Skeletal muscle tissue (tissue), 4 donors: ENCODE data around the gene USP2. TPM values are rescaled to one million over a fixed set of nuclear protein-coding genes. Genes with fewer than 3 reads are reported as not detected.
"Not testable (repeated sequence)": the region's sequence is repeated elsewhere in the genome, so short reads cannot be mapped to it uniquely, and the experiment has no call there.

Experiments used
- H3K27ac ChIP-seq: one replicate; pipeline ENCODE4 v1.7.0; 2013; ENCODE audit warnings: mild to moderate bottlenecking, low read depth, low read length, inconsistent platforms
- H3K27me3 ChIP-seq, 3 donors: one replicate each; pipeline ENCODE4 v1.7.0; 2013; ENCODE audit warnings: low read length in 3 of 3; ENCODE audit not compliant: control insufficient read depth in 3 of 3, insufficient read depth in 3 of 3
- H3K36me3 ChIP-seq, 3 donors: one replicate each; pipeline ENCODE4 v1.7.0; 2013; ENCODE audit warnings: low read length in 3 of 3; ENCODE audit not compliant: control insufficient read depth in 3 of 3, insufficient read depth in 3 of 3
- H3K4me1 ChIP-seq, 3 donors: one replicate each; pipeline ENCODE4 v1.7.0; 2013; ENCODE audit warnings: low read length in 3 of 3, mild to moderate bottlenecking in 3 of 3; ENCODE audit not compliant: control insufficient read depth in 3 of 3, insufficient read depth in 3 of 3
- H3K4me3 ChIP-seq, 3 donors: one replicate each; pipeline ENCODE4 v1.7.0; 2013; ENCODE audit warnings: low read length in 3 of 3
- H3K9ac ChIP-seq, 3 donors: one replicate each; pipeline ENCODE4 v1.7.0; 2013; ENCODE audit warnings: low read length in 3 of 3, mild to moderate bottlenecking in 3 of 3, moderate library complexity in 2 of 3, low read depth in 1 of 3
- H3K9me3 ChIP-seq, 3 donors: one replicate each; pipeline ENCODE4 v1.7.0; 2013; ENCODE audit warnings: low read length in 3 of 3; ENCODE audit not compliant: control insufficient read depth in 3 of 3
- total RNA-seq: library from RNA; depleted of rRNA; stranded (reverse); fragments of >200 nt; gene quantifications from one replicate; pipeline ENCODE4 v1.2.3, GENCODE V29; 2014
- donor health status: Osteomylitis.

Gene USP2
- total RNA-seq, 1 donor from 2014 or later = 8.9 TPM

DNA sequence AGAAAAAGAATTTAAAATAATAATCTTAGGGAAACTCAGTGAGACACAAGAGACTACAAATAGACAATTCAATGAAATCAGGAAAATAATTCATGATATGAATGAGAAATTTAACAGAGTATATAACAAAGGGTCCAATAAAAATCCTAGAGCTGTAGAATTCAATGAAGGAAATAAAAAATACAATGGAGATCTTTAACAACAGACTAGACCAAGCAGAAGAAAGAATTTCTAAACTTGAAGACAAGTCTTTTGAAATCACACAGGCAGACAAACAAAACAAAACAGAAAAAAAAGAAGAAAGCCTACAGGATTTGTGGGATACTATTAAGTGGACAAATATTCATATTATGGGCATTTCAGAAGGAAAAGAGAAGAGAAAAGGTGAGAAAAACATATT, 16.2 kb upstream of the USP2 start:
- H3K4me3 ChIP-seq = no peak overlapping the region
- H3K27ac ChIP-seq = no peak overlapping the region
- H3K9ac ChIP-seq = no peak overlapping the region
- no peaks in the 10 kb centered on the region for H3K4me1 ChIP-seq
- H3K36me3 ChIP-seq = no peaks in the 10 kb centered on the region
- peaks cover 0 to 6% (median 2%) of the 10 kb centered on the region in 3 donors for H3K9me3 ChIP-seq
- H3K27me3 ChIP-seq = no peaks in the 10 kb centered on the region

DNA sequence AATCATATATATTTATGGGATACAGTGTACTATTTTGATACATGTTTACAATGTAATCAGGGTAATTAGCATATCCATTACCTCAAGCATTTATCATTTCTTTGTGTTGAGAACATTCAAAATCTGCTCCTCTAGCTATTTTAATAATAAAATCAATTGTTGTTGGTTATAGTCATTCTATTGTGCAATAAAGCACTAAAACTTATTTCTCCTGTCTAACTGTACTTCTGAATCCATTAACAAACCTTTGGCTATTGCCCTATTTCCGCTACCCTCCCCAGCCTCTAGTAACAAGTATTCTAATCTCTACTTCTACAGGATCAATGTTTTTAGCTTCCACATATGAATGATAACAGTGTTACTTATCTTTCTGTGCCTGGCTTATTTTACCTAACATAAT, 15.3 kb upstream of the USP2 start:
- Histone ChIP-seq H3K27ac (no peak overlapping the region), H3K4me3 (no peak overlapping the region), H3K27me3 (no peaks in the 10 kb centered on the region), H3K9ac (no peak overlapping the region), H3K36me3 (no peaks in the 10 kb centered on the region), H3K9me3 (peaks cover 0 to 6% (median 2%) of the 10 kb centered on the region in 3 donors), H3K4me1 (no peaks in the 10 kb centered on the region)

DNA sequence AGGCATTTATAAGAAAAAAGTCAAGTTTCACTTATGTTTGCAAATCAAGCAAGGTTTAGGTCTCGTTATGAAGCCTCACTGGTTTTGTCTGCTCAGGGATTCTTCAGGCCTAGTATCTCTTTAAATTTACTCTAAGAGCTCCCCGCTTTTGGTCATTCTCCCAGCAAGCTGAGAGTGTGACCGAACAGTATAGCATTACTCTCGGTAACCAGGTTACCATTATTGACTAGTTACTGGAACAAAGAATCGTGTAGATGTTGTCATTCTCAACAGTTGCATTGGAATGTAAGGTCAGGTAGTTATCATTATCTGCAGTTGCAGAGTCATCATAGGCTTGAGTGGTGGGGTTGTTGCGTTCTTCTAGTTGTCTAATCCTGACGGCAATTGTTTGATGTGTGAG, 9.8 kb upstream of the USP2 start:
- no peaks in the 10 kb centered on the region for H3K9me3 ChIP-seq
- no peak overlapping the region for H3K9ac ChIP-seq
- no peaks in the 10 kb centered on the region for H3K36me3 ChIP-seq
- H3K27me3 ChIP-seq = no peaks in the 10 kb centered on the region
- H3K27ac ChIP-seq = no peak overlapping the region
- no peak overlapping the region for H3K4me3 ChIP-seq
- no peaks in the 10 kb centered on the region for H3K4me1 ChIP-seq

DNA sequence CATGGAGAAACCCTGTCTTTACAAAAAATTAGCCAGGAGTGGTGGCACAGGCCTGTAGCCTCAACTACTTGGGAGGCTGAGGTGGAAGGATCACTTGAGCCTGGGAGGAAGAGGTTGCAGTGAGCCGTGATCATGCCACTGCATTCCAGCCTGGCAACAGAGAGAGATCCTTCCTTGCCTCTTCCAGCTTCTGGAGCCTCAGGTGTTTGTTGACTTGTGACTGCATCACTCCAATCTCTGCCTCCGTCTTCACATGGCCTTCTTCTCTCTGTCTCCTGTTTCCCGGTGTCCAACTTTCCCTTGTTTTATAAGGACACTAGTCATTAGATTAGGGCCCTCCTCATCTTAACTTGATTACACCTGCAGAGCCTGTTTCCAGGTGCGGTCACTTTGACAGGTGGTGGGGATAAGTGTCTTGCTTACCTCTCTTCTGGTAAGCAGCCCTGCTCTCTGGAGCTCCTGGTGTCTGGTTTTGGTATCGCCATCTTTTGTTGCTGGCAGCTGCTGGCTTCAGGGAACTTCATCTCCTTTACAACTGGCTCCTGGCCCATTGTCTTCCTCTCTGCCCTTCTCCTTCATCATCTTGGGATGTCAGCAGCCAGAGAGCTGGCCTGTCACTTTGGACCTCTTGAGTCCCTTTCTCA, 8.2 kb upstream of the USP2 start:
- Histone ChIP-seq H3K27ac (no peak overlapping the region), H3K9ac (no peak overlapping the region), H3K4me3 (no peak overlapping the region), H3K4me1 (no peaks in the 10 kb centered on the region), H3K9me3 (no peaks in the 10 kb centered on the region), H3K27me3 (no peaks in the 10 kb centered on the region), H3K36me3 (no peaks in the 10 kb centered on the region)

DNA sequence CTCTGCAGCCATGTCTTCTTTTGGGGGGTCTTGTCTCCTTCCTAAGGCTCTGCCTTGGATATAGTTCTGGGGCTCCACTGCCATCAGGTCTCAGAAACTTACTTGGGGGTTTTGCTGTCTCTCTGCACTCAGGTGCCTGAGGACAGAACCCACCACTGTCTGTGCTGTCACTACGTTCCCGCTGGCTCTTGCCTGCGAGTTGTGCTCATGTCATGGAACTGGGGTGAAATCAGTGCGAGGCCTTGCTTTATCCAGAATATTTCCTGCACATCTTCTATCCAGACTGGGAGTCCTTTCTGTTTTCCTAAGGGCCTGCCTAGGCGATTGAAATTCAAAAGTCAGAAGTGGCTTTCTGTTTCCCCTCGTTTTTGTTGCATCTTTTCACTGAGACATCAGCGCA, 6.6 kb upstream of the USP2 start:
- Histone ChIP-seq H3K27ac (no peak overlapping the region), H3K4me1 (no peaks in the 10 kb centered on the region), H3K4me3 (no peak overlapping the region), H3K9ac (no peak overlapping the region), H3K36me3 (no peaks in the 10 kb centered on the region), H3K27me3 (no peaks in the 10 kb centered on the region), H3K9me3 (no peaks in the 10 kb centered on the region)

DNA sequence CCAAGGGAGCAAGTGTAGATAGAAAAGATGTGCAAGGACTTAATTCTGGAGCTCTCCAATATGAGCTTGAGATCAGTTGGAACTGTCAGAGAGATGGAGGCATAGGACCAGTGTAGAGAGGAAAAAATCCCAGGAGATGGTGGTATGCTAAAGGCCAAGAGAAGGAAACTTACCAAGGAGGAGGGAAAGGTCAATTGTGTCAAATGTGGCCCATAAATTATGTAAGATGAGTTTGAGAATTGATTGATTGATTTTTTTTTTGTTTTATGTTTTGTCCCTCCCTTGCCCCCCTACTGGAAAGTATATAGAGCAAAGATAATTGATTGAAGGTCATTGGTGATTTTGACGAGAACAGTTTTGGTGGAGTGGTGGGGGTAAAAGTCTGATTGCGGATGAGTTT, 2.8 kb upstream of the USP2 start:
- no peak overlapping the region for H3K9ac ChIP-seq
- H3K27me3 ChIP-seq = no peaks in the 10 kb centered on the region
- no peak overlapping the region for H3K27ac ChIP-seq
- no peaks in the 10 kb centered on the region for H3K9me3 ChIP-seq
- H3K36me3 ChIP-seq = no peaks in the 10 kb centered on the region
- H3K4me3 ChIP-seq = no peak overlapping the region
- H3K4me1 ChIP-seq = peaks cover 21 to 25% (median 24%) of the 10 kb centered on the region in 3 donors

DNA sequence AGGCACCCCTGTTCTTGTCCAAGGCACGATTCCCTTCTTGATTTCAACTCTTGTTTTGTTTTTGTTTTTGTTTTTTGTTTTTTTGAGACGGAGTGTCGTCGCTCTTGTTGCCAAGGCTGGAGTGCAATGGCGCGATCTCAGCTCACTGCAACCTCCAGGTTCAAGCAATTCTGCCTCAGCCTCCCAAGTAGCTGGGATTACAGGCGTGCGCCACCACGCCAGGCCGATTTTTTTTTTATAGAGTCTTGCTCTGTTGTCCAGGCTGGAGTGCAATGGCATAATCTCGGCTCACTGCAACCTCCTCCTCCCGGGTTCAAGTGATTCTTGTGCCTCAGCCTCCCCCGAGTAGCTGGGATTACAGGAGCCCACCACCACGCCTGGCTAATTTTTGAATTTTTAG, 1.0 kb upstream of the USP2 start:
- H3K36me3 ChIP-seq, H3K27me3 ChIP-seq, H3K9me3 ChIP-seq: not testable (repeated sequence)
- Histone ChIP-seq H3K9ac (peak overlapping the region in 1 of 3 donors; percentile 66), H3K4me3 (peak overlapping the region in 1 of 3 donors; percentile 62), H3K27ac (peak overlapping the region; percentile 100), H3K4me1 (peaks cover 28 to 35% (median 29%) of the 10 kb centered on the region in 3 donors)

DNA sequence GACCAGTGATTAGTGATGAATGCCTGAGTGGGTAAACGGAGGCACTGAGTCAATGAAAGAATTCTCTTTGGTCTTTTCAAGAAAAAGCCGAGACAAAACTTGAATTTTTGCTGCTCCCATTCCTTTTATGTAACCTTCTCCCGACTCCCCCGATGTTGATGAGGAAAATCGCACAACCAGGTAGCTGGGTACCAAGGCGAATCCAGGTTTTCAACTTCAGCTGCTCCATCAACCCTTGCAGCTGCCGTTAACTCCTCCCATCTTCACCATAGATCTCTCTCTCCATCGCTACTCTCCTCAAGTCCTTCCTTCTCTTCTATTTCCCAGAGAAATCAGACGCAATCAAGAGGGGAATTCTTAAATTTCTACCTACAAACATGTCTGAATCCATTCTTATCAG, 611 bp upstream of the USP2 start:
- Histone ChIP-seq H3K9me3 (no peaks in the 10 kb centered on the region), H3K4me3 (peak overlapping the region; percentile 62 to 75 (median 70)), H3K4me1 (peaks cover 32 to 39% (median 33%) of the 10 kb centered on the region in 3 donors), H3K36me3 (peaks cover 0 to 3% (median 0%) of the 10 kb centered on the region in 3 donors), H3K27me3 (no peaks in the 10 kb centered on the region), H3K9ac (peak overlapping the region; percentile 54 to 90 (median 66)), H3K27ac (peak overlapping the region; percentile 100)

DNA sequence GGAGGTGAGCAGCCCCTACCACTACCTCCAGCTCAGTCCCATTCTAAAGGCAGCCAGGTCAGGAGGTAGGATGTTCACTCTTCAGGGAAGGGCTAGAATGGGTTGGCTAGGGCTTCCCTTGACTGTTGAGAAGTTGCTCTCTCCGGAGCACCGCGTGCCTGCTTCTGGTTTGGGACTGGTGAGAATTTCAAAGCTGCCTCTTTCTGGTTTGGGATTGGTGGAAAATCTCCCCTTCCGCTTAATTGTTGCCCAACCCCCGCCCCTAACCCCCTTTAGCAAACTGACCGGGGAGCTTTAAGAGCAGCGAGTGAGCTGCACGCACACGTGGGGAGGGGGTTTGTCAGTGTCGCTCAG, 686 bp downstream of the USP2 start:
- H3K27me3 ChIP-seq = no peaks in the 10 kb centered on the region
- H3K4me3 ChIP-seq = peak overlapping the region; percentile 67 to 89 (median 84)
- peaks cover 0 to 10% (median 0%) of the 10 kb centered on the region in 3 donors for H3K36me3 ChIP-seq
- H3K27ac ChIP-seq = peak overlapping the region; percentile 100
- H3K4me1 ChIP-seq = peaks cover 43 to 50% (median 44%) of the 10 kb centered on the region in 3 donors
- H3K9ac ChIP-seq = peak overlapping the region; percentile 78 to 90 (median 85)
- no peaks in the 10 kb centered on the region for H3K9me3 ChIP-seq

DNA sequence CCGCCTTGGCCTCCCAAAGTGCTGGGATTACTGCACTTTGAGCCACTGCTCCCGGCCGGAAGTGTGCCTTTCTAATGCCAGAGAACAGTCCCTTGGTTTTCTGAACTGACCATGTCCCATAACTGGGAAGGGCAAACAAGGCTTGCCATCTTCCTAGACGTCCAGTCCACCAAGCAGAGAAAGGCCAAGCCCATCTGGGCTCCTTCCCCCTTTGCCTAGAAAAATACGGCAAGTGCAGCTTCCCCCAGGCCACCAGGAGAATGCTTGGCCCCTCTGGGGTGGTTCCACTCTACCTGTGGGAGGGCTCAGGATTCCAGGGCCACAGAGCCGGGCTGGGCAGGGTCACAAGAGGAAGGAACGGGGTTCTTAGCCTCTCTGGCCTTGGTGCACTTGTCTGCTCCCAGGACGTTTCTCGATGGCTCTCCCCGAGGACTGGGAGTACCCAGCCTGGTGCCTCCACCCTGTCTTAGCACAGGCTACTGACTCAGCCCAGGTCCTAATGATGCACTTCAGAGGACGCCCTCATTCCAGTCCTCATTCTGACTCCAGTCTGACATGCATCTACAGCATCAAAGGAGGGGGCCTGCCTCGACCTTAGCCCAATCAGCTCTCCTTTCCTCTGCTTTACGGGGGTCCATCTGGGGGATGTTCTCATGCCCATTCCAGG, 1.2 kb downstream of the USP2 start:
- Histone ChIP-seq H3K27ac (peak overlapping the region; percentile 100), H3K36me3 (peaks cover 0 to 10% (median 0%) of the 10 kb centered on the region in 3 donors), H3K4me1 (peaks cover 47 to 55% (median 48%) of the 10 kb centered on the region in 3 donors), H3K9ac (peak overlapping the region; percentile 78 to 90 (median 85)), H3K9me3 (no peaks in the 10 kb centered on the region), H3K4me3 (peak overlapping the region; percentile 67 to 89 (median 84)), H3K27me3 (no peaks in the 10 kb centered on the region)
